ENCODE results near the gene ATF6. TPM values are rescaled to one million over a fixed set of nuclear protein-coding genes. Genes with fewer than 3 reads are reported as not detected.

ATF6 gene
- total RNA-seq, 4 donors from 2014 or later = 13.4 to 24.8 (median 17.6) TPM

- no peaks in the 10 kb centered on the region for H3K9me3 ChIP-seq
- no peak overlapping the region for H3K4me3 ChIP-seq
- intact Hi-C loops (cut with DNase I) = no loop called here
- no peak overlapping the region for H3K27ac ChIP-seq
- WGBS, 2 donors = 74 to 80% methylated on average over 2 of the region's 2 CpGs
- H3K36me3 ChIP-seq = no peaks in the 10 kb centered on the region
- TF ChIP-seq CTCF (IDR thresholded peaks at IDR 0.05) = no peak
- TF ChIP-seq POLR2A (IDR thresholded peaks at IDR 0.05) = no peak
- no peak for DNase-seq
- no peaks in the 10 kb centered on the region for H3K27me3 ChIP-seq
- peaks cover 0 to 7% (median 0%) of the 10 kb centered on the region in 3 donors for H3K4me1 ChIP-seq
Observed at GRCh38 chr1:161932668-161933067, 166.5 kb downstream of the ATF6 start.

DNA sequence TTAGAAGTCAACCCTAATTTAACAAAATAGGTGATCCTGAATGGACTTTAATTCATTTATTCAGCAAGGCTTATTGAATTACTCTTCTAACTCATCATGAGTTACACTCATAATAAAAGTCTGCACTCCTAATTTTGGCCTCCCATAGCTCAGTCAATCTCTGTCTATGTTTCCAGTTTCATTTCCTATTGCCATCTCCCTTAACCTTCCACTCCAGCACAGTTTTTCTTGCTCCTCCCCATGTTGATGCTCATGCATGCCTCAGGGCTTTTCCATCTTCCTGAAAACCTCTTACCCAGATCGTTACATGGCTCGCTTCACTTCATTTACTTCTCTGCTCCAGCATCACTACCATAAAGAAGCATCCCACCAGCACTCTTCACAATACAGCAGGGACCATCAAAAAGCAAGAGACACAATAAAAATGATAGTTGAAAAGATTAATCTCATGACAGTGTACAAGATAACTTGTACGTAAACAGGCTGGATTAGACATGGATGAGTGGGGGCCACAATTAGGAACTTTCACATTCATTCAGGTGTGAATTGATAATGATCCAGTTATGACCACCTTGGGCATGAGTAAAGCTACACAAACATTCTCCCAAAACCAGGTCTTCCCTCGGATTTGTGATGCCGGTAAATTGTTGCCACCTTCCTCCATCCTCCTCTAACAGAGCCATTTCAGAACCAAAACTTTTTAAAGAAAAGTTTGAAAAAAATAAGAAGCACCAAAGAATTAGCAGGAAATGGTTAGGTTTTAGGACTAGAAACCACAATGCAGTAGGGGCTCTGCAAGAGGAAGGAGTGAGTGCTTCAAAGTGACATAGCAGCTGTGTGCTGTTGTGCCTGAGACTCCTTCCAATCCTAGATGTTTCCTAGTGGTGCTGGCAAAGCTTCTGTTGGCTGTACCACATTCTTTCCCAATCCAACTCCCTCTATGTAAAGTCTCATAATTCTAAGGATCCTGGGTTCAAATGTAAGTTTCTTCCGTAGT is 167.8 kb downstream of the ATF6 start:
- no peak for DNase-seq
- intact Hi-C loops (cut with DNase I) = no loop called here
- no peak for TF ChIP-seq POLR2A (IDR thresholded peaks at IDR 0.05)
- no peak for TF ChIP-seq CTCF (IDR thresholded peaks at IDR 0.05)
- Histone ChIP-seq H3K36me3 (no peaks in the 10 kb centered on the region), H3K27me3 (no peaks in the 10 kb centered on the region), H3K9me3 (no peaks in the 10 kb centered on the region), H3K4me1 (peaks cover 0 to 7% (median 0%) of the 10 kb centered on the region in 3 donors), H3K4me3 (no peak overlapping the region), H3K27ac (no peak overlapping the region)
- WGBS, 2 donors = 66 to 73% methylated on average over 6 of the region's 6 CpGs

DNA sequence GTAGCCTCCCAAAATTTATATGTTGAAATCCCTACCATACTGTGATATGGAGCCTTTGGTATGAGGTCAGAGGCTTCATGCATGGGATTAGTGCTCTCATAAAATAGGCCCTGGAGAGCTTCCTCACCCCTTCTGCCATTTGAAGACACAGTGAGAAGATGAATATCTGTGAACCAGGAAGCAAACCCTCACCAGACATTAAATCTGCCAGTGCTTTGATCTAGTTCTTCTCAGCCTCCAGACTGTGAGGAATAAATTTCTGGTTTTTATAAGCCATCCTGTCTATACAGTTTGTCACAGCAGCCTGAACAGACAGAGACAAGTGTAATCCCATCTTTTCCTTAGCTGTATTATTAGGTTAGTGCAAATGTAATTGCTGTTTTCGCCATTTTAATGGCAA is 169.1 kb downstream of the ATF6 start:
- Histone ChIP-seq H3K27me3 (no peaks in the 10 kb centered on the region), H3K4me3 (no peak overlapping the region), H3K4me1 (peaks cover 0 to 7% (median 0%) of the 10 kb centered on the region in 3 donors), H3K27ac (no peak overlapping the region), H3K9me3 (no peaks in the 10 kb centered on the region), H3K36me3 (no peaks in the 10 kb centered on the region)
- 81 to 100% methylated on average over 1 of the region's 1 CpG for WGBS, 2 donors
- DNase-seq = no peak
- TF ChIP-seq CTCF (IDR thresholded peaks at IDR 0.05) (no peak), POLR2A (IDR thresholded peaks at IDR 0.05) (no peak)
- intact Hi-C loops (cut with DNase I) = no loop called here

DNA sequence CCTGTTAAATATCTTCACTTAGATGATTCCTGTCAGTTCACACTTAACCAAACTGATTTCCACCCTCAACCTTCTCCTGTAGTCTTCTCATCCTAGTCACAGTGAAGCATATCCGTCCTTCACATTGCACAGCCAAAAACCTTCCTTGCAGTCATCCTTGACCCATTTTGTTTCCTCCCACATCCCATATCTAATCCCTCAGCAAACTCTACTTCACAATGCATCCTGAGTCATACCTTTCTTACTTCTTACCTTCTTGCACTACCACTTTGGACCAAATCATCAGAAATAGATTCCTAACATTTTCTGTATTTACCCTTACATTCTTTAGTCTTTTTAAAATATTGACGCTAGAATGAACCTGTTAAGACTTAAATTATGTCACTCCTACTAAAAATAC is 170.7 kb downstream of the ATF6 start:
- H3K4me1 ChIP-seq = peaks cover 0 to 7% (median 0%) of the 10 kb centered on the region in 3 donors
- no peak for TF ChIP-seq CTCF (IDR thresholded peaks at IDR 0.05)
- TF ChIP-seq POLR2A (IDR thresholded peaks at IDR 0.05) = no peak
- intact Hi-C loops (cut with DNase I) = no loop called here
- H3K27ac ChIP-seq = no peak overlapping the region
- H3K9me3 ChIP-seq = no peaks in the 10 kb centered on the region
- no peak for DNase-seq
- H3K36me3 ChIP-seq = no peaks in the 10 kb centered on the region
- 33 to 49% methylated on average over 2 of the region's 2 CpGs for WGBS, 2 donors
- H3K4me3 ChIP-seq = no peak overlapping the region
- H3K27me3 ChIP-seq = no peaks in the 10 kb centered on the region

- Histone ChIP-seq H3K4me3 (no peak overlapping the region), H3K36me3 (peaks cover 0 to 10% (median 0%) of the 10 kb centered on the region in 3 donors), H3K27me3 (no peaks in the 10 kb centered on the region), H3K4me1 (peaks cover 0 to 39% (median 0%) of the 10 kb centered on the region in 3 donors), H3K9me3 (no peaks in the 10 kb centered on the region), H3K27ac (no peak overlapping the region)
- intact Hi-C loops (cut with DNase I) = no loop called here
- no peak for DNase-seq
- 60 to 64% methylated on average over 3 of the region's 3 CpGs for WGBS, 2 donors
- TF ChIP-seq CTCF (IDR thresholded peaks at IDR 0.05) (no peak), POLR2A (IDR thresholded peaks at IDR 0.05) (no peak)
Observed at GRCh38 chr1:161940866-161941591, 174.9 kb downstream of the ATF6 start.
